HG03571 (cell line): ENCODE data around the gene SF3A1.

Experiments
- ATAC-seq: cut with Tn5 transposase; IDR thresholded peaks from one replicate; pipeline ENCODE4 v1.9.1; 2021; ENCODE audit not compliant: unreplicated experiment

SF3A1 gene

GRCh38 chr22:30305906-30306626 is 50.6 kb downstream of the SF3A1 start:
- no peak for ATAC-seq

GRCh38 chr22:30305519-30305905 is 51.2 kb downstream of the SF3A1 start:
- peak; percentile 33 for ATAC-seq

- no peak for ATAC-seq
Observed at GRCh38 chr22:30304495-30305244, 52.0 kb downstream of the SF3A1 start.

- no peak for ATAC-seq
Observed at GRCh38 chr22:30302810-30303138, 53.9 kb downstream of the SF3A1 start.

- no peak for ATAC-seq
Observed at GRCh38 chr22:30301995-30302809, 54.5 kb downstream of the SF3A1 start.

- no peak for ATAC-seq
Observed at GRCh38 chr22:30299322-30299721, 57.4 kb downstream of the SF3A1 start.

- no peak for ATAC-seq
Observed at GRCh38 chr22:30297991-30298701, 58.5 kb downstream of the SF3A1 start.

- ATAC-seq, result no peak
Observed at GRCh38 chr22:30297276-30297990, 59.3 kb downstream of the SF3A1 start.

GRCh38 chr22:30296833-30297232 is 59.9 kb downstream of the SF3A1 start:
- ATAC-seq, result no peak

- ATAC-seq, result no peak
Observed at GRCh38 chr22:30296324-30296723, 60.4 kb downstream of the SF3A1 start.

GRCh38 chr22:30295576-30295975 is 61.1 kb downstream of the SF3A1 start:
- no peak for ATAC-seq

GRCh38 chr22:30294830-30295229 is 61.9 kb downstream of the SF3A1 start:
- no peak for ATAC-seq

- no peak for ATAC-seq
Observed at GRCh38 chr22:30294066-30294465, 62.6 kb downstream of the SF3A1 start.

- ATAC-seq, result no peak
Observed at GRCh38 chr22:30293026-30293425, 63.7 kb downstream of the SF3A1 start.

GRCh38 chr22:30292069-30292970 is 64.4 kb downstream of the SF3A1 start:
- no peak for ATAC-seq

GRCh38 chr22:30291058-30291892 is 65.4 kb downstream of the SF3A1 start:
- ATAC-seq, result no peak

GRCh38 chr22:30290342-30291057 is 66.2 kb downstream of the SF3A1 start:
- ATAC-seq, result no peak

- ATAC-seq, result no peak
Observed at GRCh38 chr22:30289980-30290313, 66.7 kb downstream of the SF3A1 start.
